SK-N-MC (cell line): ENCODE results near the gene ARPP21.

Source experiments
- EZH2 ChIP-seq: fragments of 200-600 bp; sonication (generic); IDR thresholded peaks from one replicate; pipeline ENCODE4 v1.6.1; 2017; ENCODE audit warnings: antibody characterized with exemption
- POLR2AphosphoS5 ChIP-seq: IDR thresholded peaks from 2 replicates; pipeline ENCODE4 v1.6.1; 2012; ENCODE audit warnings: mild to moderate bottlenecking, low read depth, low read length, borderline replicate concordance

- no peak for TF ChIP-seq EZH2
- TF ChIP-seq POLR2AphosphoS5: no peak
Observed at GRCh38 chr3:35814531-35814930, 175.2 kb downstream of the ARPP21 start.
